SK-N-SH (cell line): ENCODE results near the gene METTL27. TPM values are rescaled to one million over a fixed set of nuclear protein-coding genes. Genes with fewer than 3 reads are reported as not detected.
A peak's percentile ranks its signal among the peaks of the same experiment; 100 is the strongest.

Source experiments
- CTCF ChIA-PET: fragments of 300-600, 350-600 bp; formaldehyde crosslinking; extraction: SDS; loops from one replicate; lab custom pipeline; 2021; lab: Yijun Ruan, JAX
- POLR2A ChIA-PET: fragments of 350-600 bp; sonication (Branson Sonifier 250); formaldehyde crosslinking; extraction: SDS; loops from one replicate; lab custom pipeline; 2020; ENCODE audit warnings: antibody characterized with exemption, inconsistent platforms; lab: Yijun Ruan, JAX
- DNase-seq: peaks from one replicate; pipeline ENCODE4 v3.0.0; 2012
- H2AFZ ChIP-seq: fragments of 200-600 bp; sonication (generic); 2 replicates; pipeline ENCODE4 v1.8.1; 2016; ENCODE audit warnings: antibody characterized with exemption, mild to moderate bottlenecking, low read depth
- H3F3A ChIP-seq: fragments of 200-600 bp; sonication (generic); replicated peaks from 2 replicates; pipeline ENCODE3; 2016; ENCODE audit warnings: antibody characterized with exemption, mild to moderate bottlenecking; ENCODE audit not compliant: insufficient read depth
- H3K27ac ChIP-seq, 2 experiments: fragments of 200-500 bp in 1 of 2; fragments of 200-600 bp in 1 of 2; sonication (Bioruptor generic) in 1 of 2; sonication (generic), shearing (Covaris generic) in 1 of 2; 2 replicates each; pipeline versions ENCODE4 v1.5.1 to v1.6.1; 2014 to 2016; ENCODE audit warnings: low read depth in 2 of 2, inconsistent platforms in 1 of 2, low read length in 1 of 2, mild to moderate bottlenecking in 1 of 2, mixed read lengths in 1 of 2
- H3K27me3 ChIP-seq: fragments of 200-600 bp; sonication (generic), shearing (Covaris generic); 2 replicates; pipeline ENCODE4 v1.6.1; 2016; ENCODE audit warnings: mixed run types; ENCODE audit not compliant: insufficient read depth
- H3K36me3 ChIP-seq, 2 experiments: fragments of 200-500 bp in 1 of 2; fragments of 200-600 bp in 1 of 2; sonication (Bioruptor generic) in 1 of 2; sonication (generic) in 1 of 2; replicated peaks in 1 of 2; 2 replicates each; pipeline versions ENCODE3 to v1.5.1; 2014 to 2016; ENCODE audit warnings: low read length in 1 of 2, mild to moderate bottlenecking in 1 of 2; ENCODE audit not compliant: insufficient read depth in 2 of 2, control insufficient read depth in 1 of 2
- H3K4me1 ChIP-seq, 2 experiments: fragments of 200-500 bp in 1 of 2; fragments of 200-600 bp in 1 of 2; sonication (Bioruptor generic) in 1 of 2; sonication (generic), shearing (Covaris generic) in 1 of 2; 2 replicates each; pipeline versions ENCODE4 v1.5.1 to v1.6.1; 2014 to 2016; ENCODE audit warnings: low read depth in 1 of 2, low read length in 1 of 2, mixed run types in 1 of 2; ENCODE audit not compliant: insufficient read depth in 2 of 2, control insufficient read depth in 1 of 2
- H3K4me2 ChIP-seq: fragments of 200-600 bp; sonication (generic), shearing (Covaris generic); 2 replicates; pipeline ENCODE4 v1.6.1; 2017; ENCODE audit warnings: mixed run types
- H3K4me3 ChIP-seq, 2 experiments: fragments of 200-500 bp in 1 of 2; fragments of 200-600 bp in 1 of 2; sonication (Bioruptor generic) in 1 of 2; sonication (generic), shearing (Covaris generic) in 1 of 2; 2 replicates each; pipeline versions ENCODE4 v1.5.1 to v1.8.1; 2014 to 2016; ENCODE audit warnings: low read depth in 2 of 2, inconsistent platforms in 1 of 2, low read length in 1 of 2, mild to moderate bottlenecking in 1 of 2, mixed read lengths in 1 of 2, moderate library complexity in 1 of 2
- H3K79me2 ChIP-seq: fragments of 200-600 bp; sonication (generic); 2 replicates; pipeline ENCODE4 v1.8.1; 2017; ENCODE audit warnings: mild to moderate bottlenecking; ENCODE audit not compliant: insufficient read depth
- H3K9ac ChIP-seq: fragments of 200-600 bp; sonication (generic); 2 replicates; pipeline ENCODE4 v1.6.1; 2017; ENCODE audit warnings: mixed run types
- H3K9me2 ChIP-seq: fragments of 200-600 bp; sonication (generic); 2 replicates; pipeline ENCODE4 v1.6.1; 2017; ENCODE audit warnings: mixed run types
- H3K9me3 ChIP-seq: fragments of 200-600 bp; sonication (generic); 2 replicates; pipeline ENCODE4 v1.6.1; 2017; ENCODE audit warnings: mixed run types, mild to moderate bottlenecking, moderate library complexity
- H4K20me1 ChIP-seq: fragments of 200-600 bp; sonication (generic); 2 replicates; pipeline ENCODE4 v1.6.1; 2017; ENCODE audit warnings: mild to moderate bottlenecking, mixed run types; ENCODE audit not compliant: insufficient read depth
- EZH2phosphoT487 ChIP-seq: fragments of 200-600 bp; sonication (generic); IDR thresholded peaks from 2 replicates; pipeline ENCODE4 v1.6.1; 2017; ENCODE audit warnings: low read depth, mixed run types, mild to moderate bottlenecking, antibody characterized with exemption, moderate library complexity, borderline replicate concordance
- FOXJ3 ChIP-seq: sonication (generic); formaldehyde crosslinking; IDR thresholded peaks from 2 replicates; pipeline ENCODE4 v1.5.1; 2020; ENCODE audit warnings: mild to moderate bottlenecking, missing genetic modification reagents
- GABPA ChIP-seq: IDR thresholded peaks from 2 replicates; pipeline ENCODE4 v1.4.0; 2012; ENCODE audit warnings: low read depth, mild to moderate bottlenecking
- MXI1 ChIP-seq: IDR thresholded peaks from 2 replicates; pipeline ENCODE4 v1.6.1; 2012; ENCODE audit warnings: mild to moderate bottlenecking, low read depth, low read length, improper control_type of control experiment
- RCOR1 ChIP-seq: fragments of 150-350 bp; IDR thresholded peaks from 2 replicates; pipeline ENCODE4 v1.6.1; 2017; ENCODE audit warnings: antibody characterized with exemption, low read length
- REST ChIP-seq: IDR thresholded peaks from 2 replicates; pipeline ENCODE4 v1.6.1; 2012; ENCODE audit warnings: mild to moderate bottlenecking, low read depth, low read length, moderate library complexity
- RFX5 ChIP-seq: IDR thresholded peaks from 2 replicates; pipeline ENCODE4 v1.6.1; 2012; ENCODE audit warnings: mild to moderate bottlenecking, improper control_type of control experiment, low read length
- RXRA ChIP-seq: IDR thresholded peaks from 2 replicates; pipeline ENCODE4 v1.4.0; 2012; ENCODE audit warnings: low read depth, mild to moderate bottlenecking, borderline replicate concordance
- ZBTB33 ChIP-seq: IDR thresholded peaks from 2 replicates; pipeline ENCODE4 v1.4.0; 2012; ENCODE audit warnings: low read depth, borderline replicate concordance
- WGBS: methylation state at CpG from one replicate; pipeline ENCODE4 v1.1.6; 2017; ENCODE audit warnings: low lambda C conversion rate; 5-methylcytosine and 5-hydroxymethylcytosine counted together
- polyA plus RNA-seq, 3 experiments: library from polyadenylated mRNA; depleted of rRNA; stranded (reverse); fragments of >200 nt; gene quantifications; 2 replicates each; pipeline ENCODE4 v1.2.3, GENCODE V29; 2012
- TF ChIP-seq, protein P1 (sequence below): IDR thresholded peaks from 2 replicates; pipeline ENCODE4 v1.4.0; 2012; ENCODE audit warnings: low read depth, borderline replicate concordance
- TF ChIP-seq, protein P2 (sequence below): fragments of 200-600 bp; sonication (generic); IDR thresholded peaks from 2 replicates; pipeline ENCODE4 v1.6.1; 2017; ENCODE audit warnings: antibody characterized with exemption, mild to moderate bottlenecking, moderate library complexity

METTL27 gene
- polyA plus RNA-seq, 1 of the 3 experiments (the other 2 are of a cell fraction), result 3.1 TPM

DNA sequence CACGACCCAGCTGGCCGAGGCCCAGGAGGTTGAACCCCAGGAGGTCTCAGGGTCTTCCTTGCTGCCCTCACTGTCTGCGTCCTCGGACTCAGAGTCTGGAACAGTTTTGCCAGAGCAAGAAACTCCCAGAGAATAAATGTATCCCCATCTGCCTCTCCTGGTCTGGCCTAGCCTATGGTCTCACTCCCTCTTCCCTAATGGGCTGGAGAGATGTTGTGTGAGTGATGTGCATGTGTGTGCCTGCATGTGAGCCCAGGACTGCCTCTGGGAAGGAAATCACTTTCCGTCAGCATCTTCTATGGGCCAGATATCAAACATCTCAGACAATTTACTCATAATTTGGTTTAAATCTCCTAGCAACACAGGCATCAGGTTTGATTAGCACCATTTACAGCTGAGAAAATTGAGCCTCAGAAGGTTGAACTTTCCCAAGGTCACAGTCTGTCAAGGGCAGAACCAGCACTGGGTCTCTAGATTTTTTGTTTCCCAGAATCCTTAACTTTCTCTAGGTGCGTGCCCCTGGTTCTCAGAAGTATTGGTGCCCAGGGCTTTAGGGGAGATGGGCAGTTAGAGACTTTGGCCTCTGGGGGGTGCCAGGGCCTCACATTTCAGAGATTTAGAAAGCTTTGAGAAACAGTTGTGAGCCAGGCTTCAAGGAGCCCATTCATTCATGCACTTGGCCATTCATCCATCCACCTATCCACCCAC is 23.6 kb upstream of the METTL27 start (continued):
- TF ChIP-seq REST, result no peak
- TF ChIP-seq RCOR1, result peak; percentile 38
- TF ChIP-seq MXI1, result no peak; the same call in 1 of the 2 replicates
- TF ChIP-seq RXRA, result no peak
- TF ChIP-seq ZBTB33, result no peak
- TF ChIP-seq FOXJ3, result peak; percentile 74; the same call in 1 of the 2 replicates
- TF ChIP-seq RFX5, result no peak
- no peak for TF ChIP-seq GABPA
- TF ChIP-seq EZH2phosphoT487, result no peak

GRCh38 chr7:73864981-73865711 is 22.8 kb upstream of the METTL27 start:
- Histone ChIP-seq H3K27me3 (no peaks in the 10 kb centered on the region), H3F3A (no peaks in the 10 kb centered on the region), H3K4me1 (peaks cover 0 to 33% of the 10 kb centered on the region in 2 experiments; a peak in 1 of 4 replicates), H2AFZ (no peak overlapping the region), H3K9me2 (no peaks in the 10 kb centered on the region), H3K4me3 (no peak overlapping the region), H4K20me1 (no peaks in the 10 kb centered on the region), H3K27ac (peak overlapping the region in 1 of 2 experiments; percentile 91; a peak in 2 of 4 replicates), H3K79me2 (no peaks in the 10 kb centered on the region), H3K36me3 (no peaks in the 10 kb centered on the region), H3K9ac (no peak overlapping the region), H3K4me2 (no peak overlapping the region), H3K9me3 (no peaks in the 10 kb centered on the region)
- peak; percentile 63 for DNase-seq
- POLR2A ChIA-PET, result interaction anchor here (1.1 to 1.5 kb wide), 2 partner anchors 162 to 179 kb away, joined by 3 to 5 read pairs; no protein-coding TSS in a partner anchor
- TF ChIP-seq MXI1, result no peak
- TF ChIP-seq, protein P1, sequence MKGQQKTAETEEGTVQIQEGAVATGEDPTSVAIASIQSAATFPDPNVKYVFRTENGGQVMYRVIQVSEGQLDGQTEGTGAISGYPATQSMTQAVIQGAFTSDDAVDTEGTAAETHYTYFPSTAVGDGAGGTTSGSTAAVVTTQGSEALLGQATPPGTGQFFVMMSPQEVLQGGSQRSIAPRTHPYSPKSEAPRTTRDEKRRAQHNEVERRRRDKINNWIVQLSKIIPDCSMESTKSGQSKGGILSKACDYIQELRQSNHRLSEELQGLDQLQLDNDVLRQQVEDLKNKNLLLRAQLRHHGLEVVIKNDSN, result no peak
- TF ChIP-seq, protein P2, sequence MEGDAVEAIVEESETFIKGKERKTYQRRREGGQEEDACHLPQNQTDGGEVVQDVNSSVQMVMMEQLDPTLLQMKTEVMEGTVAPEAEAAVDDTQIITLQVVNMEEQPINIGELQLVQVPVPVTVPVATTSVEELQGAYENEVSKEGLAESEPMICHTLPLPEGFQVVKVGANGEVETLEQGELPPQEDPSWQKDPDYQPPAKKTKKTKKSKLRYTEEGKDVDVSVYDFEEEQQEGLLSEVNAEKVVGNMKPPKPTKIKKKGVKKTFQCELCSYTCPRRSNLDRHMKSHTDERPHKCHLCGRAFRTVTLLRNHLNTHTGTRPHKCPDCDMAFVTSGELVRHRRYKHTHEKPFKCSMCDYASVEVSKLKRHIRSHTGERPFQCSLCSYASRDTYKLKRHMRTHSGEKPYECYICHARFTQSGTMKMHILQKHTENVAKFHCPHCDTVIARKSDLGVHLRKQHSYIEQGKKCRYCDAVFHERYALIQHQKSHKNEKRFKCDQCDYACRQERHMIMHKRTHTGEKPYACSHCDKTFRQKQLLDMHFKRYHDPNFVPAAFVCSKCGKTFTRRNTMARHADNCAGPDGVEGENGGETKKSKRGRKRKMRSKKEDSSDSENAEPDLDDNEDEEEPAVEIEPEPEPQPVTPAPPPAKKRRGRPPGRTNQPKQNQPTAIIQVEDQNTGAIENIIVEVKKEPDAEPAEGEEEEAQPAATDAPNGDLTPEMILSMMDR, result 0 out of 2 replicates have a peak, but pooled peaks have one; percentile 4
- WGBS, result 71% methylated on average over 8 of the region's 8 CpGs
- CTCF ChIA-PET, result interaction anchor here (0.7 to 4.5 kb wide), 38 partner anchors 10 to 548 kb away, joined by 3 to 33 read pairs (median 4); partner anchors contain the start of genes EIF4H, ELN, LIMK1 and RFC2
